H9 (cell line): ENCODE results near the gene NLRP13. TPM values are rescaled to one million over a fixed set of nuclear protein-coding genes. Genes with fewer than 3 reads are reported as not detected.

Source experiments
- DNase-seq: peaks from one replicate; pipeline ENCODE4 v3.0.0-alpha.2; 2017
- H2AFZ ChIP-seq: one replicate; pipeline ENCODE4 v1.6.1; 2013; ENCODE audit warnings: mild to moderate bottlenecking, low read length, control low read depth, moderate library complexity
- H2AK5ac ChIP-seq: 2 replicates; pipeline ENCODE4 v1.6.1; 2013; ENCODE audit warnings: low read length, control low read depth, mixed read lengths; ENCODE audit not compliant: insufficient read length
- H2BK120ac ChIP-seq: one replicate; pipeline ENCODE4 v1.6.1; 2013; ENCODE audit warnings: low read depth, mild to moderate bottlenecking, low read length, control low read depth, inconsistent platforms; ENCODE audit not compliant: poor library complexity, severe bottlenecking
- H2BK12ac ChIP-seq: 2 replicates; pipeline ENCODE4 v1.6.1; 2013; ENCODE audit warnings: low read length, control low read depth, mixed read lengths, low read depth; ENCODE audit not compliant: insufficient read length
- H2BK15ac ChIP-seq: 2 replicates; pipeline ENCODE4 v1.6.1; 2013; ENCODE audit warnings: low read depth, low read length, control low read depth
- H2BK20ac ChIP-seq: one replicate; pipeline ENCODE4 v1.6.1; 2013; ENCODE audit warnings: low read depth, mild to moderate bottlenecking, low read length, control low read depth, inconsistent platforms; ENCODE audit not compliant: poor library complexity, severe bottlenecking
- H2BK5ac ChIP-seq: 2 replicates; pipeline ENCODE4 v1.6.1; 2013; ENCODE audit warnings: low read length, control low read depth, mixed read lengths; ENCODE audit not compliant: insufficient read length
- H3K14ac ChIP-seq: 2 replicates; pipeline ENCODE4 v1.6.1; 2013; ENCODE audit warnings: low read length, control low read depth; ENCODE audit not compliant: insufficient read depth
- H3K18ac ChIP-seq: 2 replicates; pipeline ENCODE4 v1.6.1; 2013; ENCODE audit warnings: low read depth, mild to moderate bottlenecking, mixed read lengths, low read length, control low read depth; ENCODE audit not compliant: insufficient read length
- H3K23ac ChIP-seq: 2 replicates; pipeline ENCODE4 v1.6.1; 2013; ENCODE audit warnings: low read length, control low read depth, mixed read lengths, low read depth; ENCODE audit not compliant: insufficient read length
- H3K23me2 ChIP-seq: 2 replicates; pipeline ENCODE4 v1.6.1; 2013; ENCODE audit warnings: low read depth, mild to moderate bottlenecking, mixed read lengths, low read length, control low read depth; ENCODE audit not compliant: insufficient read length, poor library complexity, severe bottlenecking
- H3K27ac ChIP-seq: 2 replicates; pipeline ENCODE4 v1.5.1; 2013; ENCODE audit warnings: low read length, control low read depth, mixed read lengths, low read depth; ENCODE audit not compliant: insufficient read length
- H3K27me3 ChIP-seq: 2 replicates; pipeline ENCODE4 v1.6.1; 2013; ENCODE audit warnings: low read length, control low read depth, inconsistent platforms; ENCODE audit not compliant: insufficient read depth
- H3K4ac ChIP-seq: 2 replicates; pipeline ENCODE4 v1.6.1; 2013; ENCODE audit warnings: low read depth, mild to moderate bottlenecking, control low read depth, inconsistent platforms, low read length, moderate library complexity
- H3K4me1 ChIP-seq: 2 replicates; pipeline ENCODE4 v1.6.1; 2013; ENCODE audit warnings: low read length, control low read depth, inconsistent platforms; ENCODE audit not compliant: insufficient read depth
- H3K4me2 ChIP-seq: 2 replicates; pipeline ENCODE4 v1.6.1; 2013; ENCODE audit warnings: low read length, control low read depth, mixed read lengths; ENCODE audit not compliant: insufficient read length, insufficient read depth
- H3K56ac ChIP-seq: 2 replicates; pipeline ENCODE4 v1.6.1; 2013; ENCODE audit warnings: low read depth, mild to moderate bottlenecking, mixed read lengths, low read length, control low read depth; ENCODE audit not compliant: insufficient read length
- H3K79me1 ChIP-seq: 2 replicates; pipeline ENCODE4 v1.6.1; 2013; ENCODE audit warnings: low read depth, mild to moderate bottlenecking, moderate library complexity, low read length, control low read depth, inconsistent platforms; ENCODE audit not compliant: insufficient read depth, poor library complexity, severe bottlenecking
- H3K79me2 ChIP-seq: 2 replicates; pipeline ENCODE4 v1.6.1; 2013; ENCODE audit warnings: low read length, control low read depth, inconsistent platforms; ENCODE audit not compliant: insufficient read depth
- H3K9ac ChIP-seq: 2 replicates; pipeline ENCODE4 v1.6.1; 2013; ENCODE audit warnings: low read length, control low read depth, mixed read lengths; ENCODE audit not compliant: insufficient read length; ENCODE audit errors: extremely low read depth
- H3K9me3 ChIP-seq: one replicate; pipeline ENCODE4 v1.6.1; 2013; ENCODE audit warnings: low read depth, low read length, inconsistent platforms; ENCODE audit not compliant: control insufficient read depth
- H3T11ph ChIP-seq: one replicate; pipeline ENCODE4 v1.6.1; 2013; ENCODE audit warnings: mild to moderate bottlenecking, low read length, control low read depth, inconsistent platforms
- H4K20me1 ChIP-seq: one replicate; pipeline ENCODE4 v1.6.1; 2013; ENCODE audit not compliant: control insufficient read depth, insufficient read length, insufficient read depth
- H4K5ac ChIP-seq: 2 replicates; pipeline ENCODE4 v1.6.1; 2013; ENCODE audit warnings: low read depth, mild to moderate bottlenecking, mixed read lengths, low read length, control low read depth; ENCODE audit not compliant: insufficient read length
- H4K8ac ChIP-seq: replicated peaks from 2 replicates; pipeline ENCODE4 v1.6.1; 2013; ENCODE audit warnings: low read length, control low read depth, mixed read lengths, low read depth; ENCODE audit not compliant: insufficient read length
- H4K91ac ChIP-seq: 2 replicates; pipeline ENCODE4 v1.6.1; 2013; ENCODE audit warnings: low read depth, mild to moderate bottlenecking, moderate library complexity, mixed read lengths, low read length, control low read depth; ENCODE audit not compliant: insufficient read length
- H3K27ac Mint-ChIP-seq, 3 experiments: 2 replicates in 2 of 3; 3 replicates in 1 of 3; pipeline ENCODE4 v1.8.0; 2020 to 2021; ENCODE audit warnings: mixed read lengths in 3 of 3, mild to moderate bottlenecking in 1 of 3, moderate library complexity in 1 of 3
- H3K27me3 Mint-ChIP-seq: 2 replicates; pipeline ENCODE4 v1.8.0; 2021; ENCODE audit warnings: low read depth, mild to moderate bottlenecking, moderate library complexity, mixed read lengths
- H3K36me3 Mint-ChIP-seq, 3 experiments: 2 replicates in 2 of 3; 3 replicates in 1 of 3; pipeline ENCODE4 v1.8.0; 2020 to 2021; ENCODE audit warnings: low read depth in 3 of 3, mixed read lengths in 3 of 3; ENCODE audit not compliant: insufficient read depth in 1 of 3
- H3K4me1 Mint-ChIP-seq, 2 experiments: 2 replicates each; pipeline ENCODE4 v1.8.0; 2020; ENCODE audit warnings: mixed read lengths in 2 of 2
- H3K4me3 Mint-ChIP-seq, 2 experiments: 2 replicates in 1 of 2; 3 replicates in 1 of 2; pipeline ENCODE4 v1.8.0; 2020 to 2021; ENCODE audit warnings: mild to moderate bottlenecking in 2 of 2, mixed read lengths in 2 of 2, moderate library complexity in 1 of 2
- H3K9me3 Mint-ChIP-seq, 2 experiments: 2 replicates in 1 of 2; 3 replicates in 1 of 2; pipeline ENCODE4 v1.8.0; 2020; ENCODE audit warnings: mild to moderate bottlenecking in 2 of 2, mixed read lengths in 2 of 2, moderate library complexity in 1 of 2
- WGBS: extraction: QIAGEN DNeasy Blood & Tissue Kit; methylation state at CpG from one replicate; pipeline ENCODE4 v1.1.7; 2013; ENCODE audit warnings: missing lambda C conversion rate, low lambda C conversion rate, mixed read lengths; ENCODE audit not compliant: insufficient read length; ENCODE audit errors: extremely low coverage; 5-methylcytosine and 5-hydroxymethylcytosine counted together
- total RNA-seq: library from RNA; stranded (reverse); gene quantifications from 2 replicates; pipeline ENCODE4 v1.2.1, GENCODE V29; 2021
- TF ChIP-seq, protein P1 (sequence below): fragments of 200-600 bp; sonication (generic); conservative IDR thresholded peaks from 3 replicates; pipeline ENCODE4 v1.8.0; 2021; ENCODE audit warnings: antibody characterized with exemption, mild to moderate bottlenecking

The NLRP13 gene
- total RNA-seq, 1 experiment from 2014 or later: not detected

DNA sequence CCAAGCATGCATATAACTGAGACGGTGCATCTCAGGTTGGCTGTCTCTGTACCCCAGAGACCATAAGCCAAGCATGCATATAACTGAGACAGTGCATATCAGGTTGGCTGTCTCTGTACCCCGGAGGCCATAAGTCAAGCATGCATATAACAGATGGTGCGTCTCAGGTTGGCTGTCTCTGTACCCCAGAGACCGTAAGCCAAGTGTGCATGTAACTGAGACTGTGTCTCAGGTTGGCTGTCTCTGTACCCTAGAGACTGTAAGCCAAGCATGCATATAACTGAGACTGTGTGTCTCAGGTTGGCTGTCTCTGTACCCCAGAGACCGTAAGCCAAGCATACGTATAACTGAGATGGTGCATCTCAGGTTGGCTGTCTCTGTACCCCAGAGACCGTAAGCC, 65.0 kb downstream of the NLRP13 start:
- no peak overlapping the region for H2BK5ac ChIP-seq
- no peak overlapping the region for H3K4me2 ChIP-seq
- H3K4ac ChIP-seq: no peak overlapping the region
- Mint-ChIP-seq H3K27me3 (no peaks in the 10 kb centered on the region; the same call in 1 of the 2 replicates), H3K27ac (no peak overlapping the region), H3K4me1 (no peaks in the 10 kb centered on the region), H3K36me3 (peaks cover 6 to 37% (median 9%) of the 10 kb centered on the region in 3 experiments; a peak in 6 of 7 replicates), H3K4me3 (no peak overlapping the region), H3K9me3 (peaks cover 86 to 93% of the 10 kb centered on the region in 2 experiments)
- H3K14ac ChIP-seq: no peak overlapping the region
- H4K91ac ChIP-seq: no peak overlapping the region
- no peak overlapping the region for H3K18ac ChIP-seq
- no peaks in the 10 kb centered on the region for H4K20me1 ChIP-seq
- no peak overlapping the region for H2AK5ac ChIP-seq
- TF ChIP-seq, protein P1, sequence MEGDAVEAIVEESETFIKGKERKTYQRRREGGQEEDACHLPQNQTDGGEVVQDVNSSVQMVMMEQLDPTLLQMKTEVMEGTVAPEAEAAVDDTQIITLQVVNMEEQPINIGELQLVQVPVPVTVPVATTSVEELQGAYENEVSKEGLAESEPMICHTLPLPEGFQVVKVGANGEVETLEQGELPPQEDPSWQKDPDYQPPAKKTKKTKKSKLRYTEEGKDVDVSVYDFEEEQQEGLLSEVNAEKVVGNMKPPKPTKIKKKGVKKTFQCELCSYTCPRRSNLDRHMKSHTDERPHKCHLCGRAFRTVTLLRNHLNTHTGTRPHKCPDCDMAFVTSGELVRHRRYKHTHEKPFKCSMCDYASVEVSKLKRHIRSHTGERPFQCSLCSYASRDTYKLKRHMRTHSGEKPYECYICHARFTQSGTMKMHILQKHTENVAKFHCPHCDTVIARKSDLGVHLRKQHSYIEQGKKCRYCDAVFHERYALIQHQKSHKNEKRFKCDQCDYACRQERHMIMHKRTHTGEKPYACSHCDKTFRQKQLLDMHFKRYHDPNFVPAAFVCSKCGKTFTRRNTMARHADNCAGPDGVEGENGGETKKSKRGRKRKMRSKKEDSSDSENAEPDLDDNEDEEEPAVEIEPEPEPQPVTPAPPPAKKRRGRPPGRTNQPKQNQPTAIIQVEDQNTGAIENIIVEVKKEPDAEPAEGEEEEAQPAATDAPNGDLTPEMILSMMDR: no peak
- H2AFZ ChIP-seq: no peak overlapping the region
- no peak overlapping the region for H3K56ac ChIP-seq
- no peaks in the 10 kb centered on the region for H3K27me3 ChIP-seq
- no peak overlapping the region for H2BK12ac ChIP-seq
- H3K27ac ChIP-seq: no peak overlapping the region
- H3K79me2 ChIP-seq: no peaks in the 10 kb centered on the region
- no peak overlapping the region for H2BK15ac ChIP-seq
- no peak overlapping the region for H4K5ac ChIP-seq
- H3K23me2 ChIP-seq: no peaks in the 10 kb centered on the region
- no peak overlapping the region for H4K8ac ChIP-seq
- no CpG with 5 or more reads among the region's 7 CpGs for WGBS
- no peaks in the 10 kb centered on the region for H3K79me1 ChIP-seq
- H3K9ac ChIP-seq: no peak overlapping the region
- H3K9me3 ChIP-seq: peaks cover 91% of the 10 kb centered on the region
- H3T11ph ChIP-seq: no peak overlapping the region
- no peak overlapping the region for H3K23ac ChIP-seq
- no peak overlapping the region for H2BK120ac ChIP-seq
- no peaks in the 10 kb centered on the region for H3K4me1 ChIP-seq
- H2BK20ac ChIP-seq: no peak overlapping the region
- no peak for DNase-seq
